ENCODE results near the gene OR7G3.

The OR7G3 gene

DNA sequence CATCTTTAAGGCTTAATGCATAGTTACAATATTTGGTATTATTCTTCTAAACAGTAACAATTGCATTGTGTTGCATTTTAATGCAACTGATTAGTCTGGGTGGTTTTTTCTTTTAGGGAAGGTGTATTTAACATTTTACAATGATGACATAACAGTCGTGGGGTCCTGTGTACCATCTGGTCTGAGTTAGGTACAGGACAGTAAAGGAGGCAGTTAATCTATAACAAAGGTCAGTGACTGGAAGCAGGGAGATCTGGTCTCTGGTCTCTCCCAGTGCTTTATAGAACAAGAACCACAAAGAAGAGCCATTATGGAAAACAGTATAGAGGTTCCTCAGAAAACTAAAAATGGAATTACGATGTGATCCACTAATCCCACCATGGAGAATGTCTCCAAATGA, 16.8 kb downstream of the OR7G3 start:
- Histone ChIP-seq H3K9me3 (ENCODE audit: control insufficient read depth, insufficient read depth, low read depth, low read length) (no peaks in the 10 kb centered on the region; the same call in 1 of the 2 replicates), H3K4me3 (ENCODE audit: low read depth, low read length) (no peak overlapping the region), H3K27me3 (ENCODE audit: control insufficient read depth, insufficient read depth, low read length) (no peaks in the 10 kb centered on the region), H3K4me1 (ENCODE audit: control insufficient read depth, insufficient read depth, low read length) (no peaks in the 10 kb centered on the region), H3K9ac (ENCODE audit: low read length) (no peak overlapping the region), H3K36me3 (ENCODE audit: control insufficient read depth, insufficient read depth, low read length) (no peaks in the 10 kb centered on the region), H3K27ac (ENCODE audit: low read depth, low read length) (no peak overlapping the region)

DNA sequence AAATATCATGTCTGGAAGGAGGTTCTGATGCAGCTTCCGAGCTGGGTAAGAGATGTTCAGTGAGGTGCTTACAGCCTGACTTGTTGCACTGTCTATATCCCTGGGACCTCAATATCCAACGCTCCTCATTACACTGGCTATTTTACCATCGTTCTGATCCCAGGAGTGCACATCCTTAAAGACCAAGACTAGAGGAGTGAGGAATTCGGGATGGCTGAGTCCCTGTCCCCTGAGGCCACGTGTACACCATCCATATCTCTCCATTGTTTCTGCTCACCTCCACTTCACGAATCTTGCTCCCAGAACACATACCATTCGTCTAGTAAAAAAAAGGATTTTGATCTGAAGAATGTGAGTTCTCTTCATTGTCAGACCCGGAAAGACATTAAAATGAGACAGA, 19.4 kb downstream of the OR7G3 start, which contains the start of gene OR7G2:
Gene OR7G2, minus strand, starts transcription at position 101 of the 400 bp plus-strand sequence. CDS start 4,232 bp downstream, outside the sequence.
- Histone ChIP-seq H3K4me3 (ENCODE audit: low read depth, low read length) (no peak within 1 kb of the TSS), H3K27ac (ENCODE audit: low read depth, low read length) (no peak within 1 kb of the TSS), H3K4me1 (ENCODE audit: control insufficient read depth, insufficient read depth, low read length) (no peaks in the 10 kb centered on the region), H3K9me3 (ENCODE audit: control insufficient read depth, insufficient read depth, low read depth, low read length) (peaks cover 8% of the 10 kb centered on the region; the same call in 1 of the 2 replicates), H3K36me3 (ENCODE audit: control insufficient read depth, insufficient read depth, low read length) (no peaks in the 10 kb centered on the region), H3K9ac (ENCODE audit: low read length) (no peak within 1 kb of the TSS), H3K27me3 (ENCODE audit: control insufficient read depth, insufficient read depth, low read length) (no peaks in the 10 kb centered on the region)

DNA sequence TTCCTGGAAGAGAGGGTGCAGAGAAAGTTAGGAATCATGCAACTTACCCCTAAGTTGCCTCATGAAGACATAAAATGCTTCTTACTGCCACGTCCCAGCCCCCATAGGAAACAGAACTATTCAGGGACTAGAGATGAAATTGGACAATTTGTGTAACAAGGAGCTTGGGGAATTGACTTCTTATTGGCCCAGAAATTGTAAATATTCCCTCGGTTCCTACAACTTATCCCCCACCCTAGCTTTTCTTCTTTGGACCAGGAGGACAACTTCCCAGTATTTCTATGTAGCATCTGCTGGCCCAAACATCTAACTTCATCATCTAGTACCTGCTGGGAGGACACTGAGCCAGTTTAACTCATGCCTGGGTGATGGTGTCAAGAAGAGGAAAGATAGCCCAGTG, 40.0 kb downstream of the OR7G3 start, which contains the start of gene OR1M1:
Gene OR1M1, plus strand, starts transcription at position 301 of the 400 bp plus-strand sequence. CDS start 6,184 bp downstream, outside the sequence.
- Histone ChIP-seq H3K4me3 (ENCODE audit: low read depth, low read length) (no peak within 1 kb of the TSS), H3K27ac (ENCODE audit: low read depth, low read length) (no peak within 1 kb of the TSS), H3K9me3 (ENCODE audit: control insufficient read depth, insufficient read depth, low read depth, low read length) (no peaks in the 10 kb centered on the region; the same call in 1 of the 2 replicates), H3K36me3 (ENCODE audit: control insufficient read depth, insufficient read depth, low read length) (no peaks in the 10 kb centered on the region), H3K4me1 (ENCODE audit: control insufficient read depth, insufficient read depth, low read length) (peaks cover 7% of the 10 kb centered on the region; the same call in 1 of the 2 replicates), H3K9ac (ENCODE audit: low read length) (no peak within 1 kb of the TSS), H3K27me3 (ENCODE audit: control insufficient read depth, insufficient read depth, low read length) (no peaks in the 10 kb centered on the region; the same call in 1 of the 2 replicates)

DNA sequence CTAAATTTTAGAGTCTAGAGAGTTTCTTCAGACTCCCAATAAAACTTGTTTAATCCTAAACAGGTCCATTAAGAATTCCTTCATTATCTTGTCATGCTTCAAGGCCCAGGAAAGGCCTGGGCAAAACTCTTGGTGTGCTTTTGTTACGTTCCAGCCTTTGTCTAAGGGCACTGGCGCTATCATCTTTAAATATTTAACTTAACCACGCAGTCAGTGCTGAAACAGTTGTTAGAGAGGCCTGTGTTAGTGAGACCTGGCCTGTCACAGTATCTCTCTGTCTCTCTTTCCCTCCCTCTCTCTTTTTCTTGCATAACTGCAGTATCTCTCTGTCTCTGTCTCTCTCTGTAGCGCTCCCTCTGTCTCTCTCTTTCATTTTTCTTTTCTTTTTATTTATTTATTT, 48.1 kb downstream of the OR7G3 start:
- Histone ChIP-seq H3K27me3 (ENCODE audit: control insufficient read depth, insufficient read depth, low read length) (no peaks in the 10 kb centered on the region), H3K9me3 (ENCODE audit: control insufficient read depth, insufficient read depth, low read depth, low read length) (no peaks in the 10 kb centered on the region), H3K36me3 (ENCODE audit: control insufficient read depth, insufficient read depth, low read length) (no peaks in the 10 kb centered on the region), H3K27ac (ENCODE audit: low read depth, low read length) (no peak overlapping the region), H3K9ac (ENCODE audit: low read length) (no peak overlapping the region), H3K4me3 (ENCODE audit: low read depth, low read length) (no peak overlapping the region), H3K4me1 (ENCODE audit: control insufficient read depth, insufficient read depth, low read length) (peaks cover 28% of the 10 kb centered on the region)

DNA sequence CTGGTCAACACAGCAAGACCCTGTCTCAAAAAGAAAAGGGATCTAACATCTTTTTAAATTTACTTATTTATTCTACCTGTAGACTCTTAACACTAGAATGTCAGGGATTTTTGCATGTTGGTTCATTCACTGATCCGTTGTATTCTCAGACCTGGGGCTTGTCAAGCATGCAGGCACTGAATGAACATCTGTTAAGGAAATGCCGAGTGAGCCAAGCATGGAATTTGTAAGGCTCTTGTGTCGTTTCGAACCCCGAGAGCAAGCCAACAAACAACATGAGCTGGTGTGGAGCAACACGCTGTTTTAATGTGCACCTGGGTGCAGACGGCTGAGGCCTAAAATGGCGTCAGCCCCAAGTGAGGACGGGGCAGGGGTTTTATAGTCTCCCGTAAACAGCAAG, 49.8 kb downstream of the OR7G3 start:
- Histone ChIP-seq H3K9ac (ENCODE audit: low read length) (no peak overlapping the region), H3K27me3 (ENCODE audit: control insufficient read depth, insufficient read depth, low read length) (no peaks in the 10 kb centered on the region), H3K9me3 (ENCODE audit: control insufficient read depth, insufficient read depth, low read depth, low read length) (no peaks in the 10 kb centered on the region), H3K36me3 (ENCODE audit: control insufficient read depth, insufficient read depth, low read length) (no peaks in the 10 kb centered on the region), H3K4me3 (ENCODE audit: low read depth, low read length) (no peak overlapping the region), H3K27ac (ENCODE audit: low read depth, low read length) (no peak overlapping the region), H3K4me1 (ENCODE audit: control insufficient read depth, insufficient read depth, low read length) (peaks cover 24% of the 10 kb centered on the region)

Measured in HUES6 (cell line).